Prostate gland (tissue), 2 donors: Measurements from ENCODE around the gene CNPY3.

Source experiments
- CTCF ChIP-seq, 4 experiments: fragments of 200-600 bp in 2 of 4; fragments of 450-650 bp in 2 of 4; sonication (generic) in 2 of 4; IDR thresholded peaks; 1 replicate in 3 of 4; 2 replicates in 1 of 4; pipeline ENCODE4 v1.5.1; 2016 to 2019; ENCODE audit warnings: antibody characterized with exemption in 4 of 4, mild to moderate bottlenecking in 2 of 4, moderate library complexity in 2 of 4
- POLR2A ChIP-seq: fragments of 450-650 bp; IDR thresholded peaks from one replicate; pipeline ENCODE4 v1.6.1; 2016; ENCODE audit warnings: antibody characterized with exemption, mild to moderate bottlenecking
- POLR2AphosphoS5 ChIP-seq: sonication (generic); formaldehyde crosslinking; IDR thresholded peaks from one replicate; pipeline ENCODE4 v1.6.1; 2017; ENCODE audit warnings: antibody characterized with exemption

GRCh38 chr6:42961020-42961470 lies 31.8 kb downstream of the CNPY3 start:
- TF ChIP-seq CTCF (IDR thresholded peaks at IDR 0.05) (no peak), POLR2A (no peak), POLR2AphosphoS5 (no peak)
